HG02798 (cell line): ENCODE results near the gene TRAF3IP1.
"Not testable (repeated sequence)": the region's sequence is repeated elsewhere in the genome, so short reads cannot be mapped to it uniquely, and the experiment has no call there.

Experiments
- ATAC-seq: cut with Tn5 transposase; IDR thresholded peaks from one replicate; pipeline ENCODE4 v1.9.1; 2021; ENCODE audit warnings: mild to moderate bottlenecking; ENCODE audit not compliant: unreplicated experiment, poor library complexity

The TRAF3IP1 gene

GRCh38 chr2:238440767-238441166 is 120.4 kb downstream of the TRAF3IP1 start:
- no peak for ATAC-seq

- ATAC-seq, result no peak
Measured at GRCh38 chr2:238441262-238442114, 121.2 kb downstream of the TRAF3IP1 start.

DNA sequence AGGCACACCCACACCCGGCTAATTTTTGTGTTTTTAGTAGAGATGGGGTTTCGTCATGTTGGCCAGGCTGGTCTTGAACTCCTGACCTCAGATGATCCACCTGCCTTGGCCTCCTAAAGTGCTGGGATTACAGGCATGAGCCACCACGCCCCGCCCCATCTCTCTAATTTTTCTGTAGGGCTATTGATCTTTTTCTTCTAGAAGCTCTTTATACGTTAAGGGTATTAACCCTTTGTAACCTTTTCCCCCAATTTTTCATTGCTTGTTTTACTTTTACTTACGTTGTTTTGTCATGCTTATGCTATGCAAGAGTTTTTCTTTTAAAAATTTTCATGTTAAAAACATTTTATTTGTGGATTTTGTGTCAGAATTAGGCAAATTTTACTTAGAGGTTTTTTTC is 121.9 kb downstream of the TRAF3IP1 start:
- ATAC-seq, result not testable (repeated sequence)

DNA sequence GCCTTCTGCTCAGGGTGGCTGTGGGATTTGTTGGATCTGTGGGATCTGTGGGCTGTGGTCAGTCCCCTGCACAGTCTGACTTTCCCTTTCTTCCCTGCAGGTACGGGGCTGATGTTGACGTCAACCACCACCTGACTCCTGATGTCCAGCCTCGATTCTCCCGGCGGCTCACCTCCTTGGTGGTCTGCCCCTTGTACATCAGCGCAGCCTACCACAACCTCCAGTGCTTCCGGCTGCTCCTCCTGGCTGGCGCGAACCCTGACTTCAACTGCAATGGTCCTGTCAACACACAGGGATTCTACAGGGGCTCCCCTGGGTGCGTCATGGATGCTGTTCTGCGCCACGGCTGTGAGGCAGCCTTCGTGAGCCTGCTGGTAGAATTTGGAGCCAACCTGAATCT is 123.9 kb downstream of the TRAF3IP1 start:
- no peak for ATAC-seq

DNA sequence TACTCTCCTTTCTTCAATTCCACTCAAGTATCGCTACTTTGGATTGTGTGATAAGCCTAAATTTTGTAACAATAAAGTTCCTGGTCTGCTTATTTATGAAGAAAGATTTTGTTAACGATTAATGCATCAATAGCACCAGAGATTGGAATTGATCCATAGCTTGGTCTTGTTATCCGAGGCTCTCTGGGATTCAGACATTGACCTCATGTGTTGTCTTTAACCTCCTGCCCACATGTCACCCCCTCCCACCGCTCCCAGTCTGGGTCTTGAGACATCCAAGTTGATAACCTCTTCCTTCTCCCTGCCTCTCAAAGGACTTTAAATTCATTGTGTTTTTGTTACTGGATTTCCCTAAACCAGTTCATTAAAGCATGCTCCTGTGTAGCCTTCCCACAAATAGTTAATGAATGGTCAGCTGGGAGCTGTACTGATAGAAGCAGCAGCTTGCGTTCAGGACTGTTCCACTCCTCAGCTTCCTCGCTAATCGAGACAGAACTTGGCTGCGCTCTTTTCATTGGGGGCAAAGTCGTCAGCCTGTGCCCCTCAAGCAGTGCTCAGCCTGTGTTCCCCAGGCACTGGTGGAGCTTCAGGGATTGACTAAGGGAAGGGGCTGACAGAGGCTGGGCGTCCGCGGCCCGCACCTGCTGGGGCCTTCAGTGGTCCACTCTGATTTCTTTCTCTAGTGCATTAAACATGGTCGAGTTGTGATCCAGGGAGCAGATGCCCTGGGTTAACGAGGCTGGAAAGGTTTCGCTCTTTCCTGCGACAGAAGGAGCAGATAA is 125.3 kb downstream of the TRAF3IP1 start:
- ATAC-seq, result no peak

- ATAC-seq, result no peak
Measured at GRCh38 chr2:238446371-238446770, 126.1 kb downstream of the TRAF3IP1 start.

DNA sequence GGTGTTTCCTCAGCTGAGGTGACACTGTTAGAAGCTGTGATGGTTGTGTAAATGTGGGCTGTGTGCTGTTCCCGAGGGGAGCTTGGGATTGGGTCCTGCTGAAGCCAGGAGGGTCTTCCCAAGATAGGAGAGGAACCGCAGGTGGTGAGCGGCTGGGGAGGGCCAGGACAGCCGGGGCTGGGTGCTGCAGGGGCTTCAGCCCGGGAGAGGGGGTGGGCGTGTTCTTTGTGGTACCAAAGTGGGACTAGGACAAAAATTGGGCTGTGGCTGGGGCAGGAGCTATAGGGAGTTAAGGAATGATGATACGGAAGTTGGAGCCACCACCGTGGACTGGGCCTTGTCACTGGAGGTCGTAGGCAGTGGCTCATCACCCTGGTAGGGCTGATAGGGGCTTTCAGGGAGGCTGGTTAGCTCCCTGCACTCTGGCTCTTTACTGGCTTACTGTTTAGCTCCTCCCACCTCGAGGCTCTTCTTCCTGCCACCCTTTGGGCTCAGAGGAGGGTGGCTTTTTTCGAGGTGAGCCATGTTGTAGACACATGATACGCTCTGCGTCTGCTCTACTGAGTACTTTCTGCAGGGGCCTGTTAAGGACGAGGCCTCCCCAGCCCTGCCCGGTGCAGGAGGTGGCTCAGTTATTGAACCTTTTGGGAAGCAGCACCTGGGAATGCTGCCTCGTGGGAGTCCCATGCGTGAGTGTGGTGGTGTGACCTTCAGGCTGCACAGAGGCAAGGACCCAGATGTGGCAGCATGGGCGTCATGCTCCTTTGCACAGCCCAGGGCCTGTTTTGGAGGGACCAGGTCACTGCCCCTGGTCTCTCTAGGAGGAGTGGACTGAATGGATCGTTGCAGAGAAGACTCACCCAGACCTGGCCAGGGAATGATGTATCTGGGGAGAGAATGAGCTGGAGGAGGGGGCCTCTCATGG is 128.0 kb downstream of the TRAF3IP1 start:
- no peak for ATAC-seq

GRCh38 chr2:238449241-238449640 is 128.9 kb downstream of the TRAF3IP1 start:
- ATAC-seq, result no peak

DNA sequence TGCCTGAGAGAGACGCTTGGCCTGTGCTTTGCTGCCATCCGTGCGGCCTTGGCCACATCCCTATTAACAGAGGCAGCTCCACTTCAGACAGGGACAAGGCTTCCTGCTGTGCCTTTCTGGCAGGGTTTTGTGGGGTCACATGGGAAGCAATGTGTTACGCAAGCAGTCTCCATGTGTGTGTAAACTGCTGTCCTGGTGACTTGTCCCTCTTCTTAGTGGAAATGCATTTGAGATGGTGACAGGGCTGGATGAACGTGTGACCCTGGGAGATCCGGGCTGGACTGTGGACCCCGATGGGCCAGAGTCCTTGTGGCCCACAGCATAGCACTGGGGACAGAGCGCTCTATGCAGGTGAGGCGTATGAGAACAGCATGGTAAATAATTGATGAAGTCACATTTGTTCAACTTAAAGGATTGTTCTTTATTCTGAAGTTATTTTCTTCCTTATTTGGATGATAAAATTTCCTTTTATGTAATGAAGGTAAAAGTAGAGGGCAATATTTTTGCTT is 129.6 kb downstream of the TRAF3IP1 start:
- ATAC-seq, result no peak

DNA sequence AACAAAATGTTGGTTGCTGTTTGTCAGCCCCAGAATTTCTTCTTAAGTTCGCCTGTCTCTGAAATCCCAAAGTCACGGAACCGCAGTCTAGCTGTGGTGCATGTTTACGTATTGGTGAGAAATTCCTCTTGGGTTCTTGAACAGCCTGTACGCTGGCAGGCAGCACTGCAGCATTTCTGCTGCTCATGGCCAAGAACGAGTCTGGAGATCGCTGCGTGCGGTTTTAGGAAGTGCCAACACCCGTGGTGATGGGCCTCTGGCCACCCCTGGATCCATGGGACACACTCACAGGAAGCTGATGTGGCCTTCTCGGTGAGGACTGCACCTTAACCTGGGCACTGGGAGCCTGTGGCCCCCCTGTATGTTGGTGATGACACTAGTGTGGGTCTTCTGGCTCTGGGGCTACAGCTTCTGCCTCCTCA is 130.1 kb downstream of the TRAF3IP1 start:
- ATAC-seq, result no peak
